Forelimb muscle (tissue), 1 donor: Measurements from ENCODE around the gene KRTAP12-1. TPM values are rescaled to one million over a fixed set of nuclear protein-coding genes. Genes with fewer than 3 reads are reported as not detected.
"Not testable (repeated sequence)": the region's sequence is repeated elsewhere in the genome, so short reads cannot be mapped to it uniquely, and the experiment has no call there.

Experiments
- DNase-seq: peaks from one replicate; pipeline ENCODE4 v3.0.0-alpha.2; 2013; ENCODE audit warnings: low read depth
- polyA plus RNA-seq: library from polyadenylated mRNA; unstranded; fragments of 120-200 nt; gene quantifications from one replicate; pipeline ENCODE4 v1.2.1, GENCODE V29; 2013; ENCODE audit not compliant: insufficient read length

Gene KRTAP12-1
- polyA plus RNA-seq, 1 donor = not detected

DNA sequence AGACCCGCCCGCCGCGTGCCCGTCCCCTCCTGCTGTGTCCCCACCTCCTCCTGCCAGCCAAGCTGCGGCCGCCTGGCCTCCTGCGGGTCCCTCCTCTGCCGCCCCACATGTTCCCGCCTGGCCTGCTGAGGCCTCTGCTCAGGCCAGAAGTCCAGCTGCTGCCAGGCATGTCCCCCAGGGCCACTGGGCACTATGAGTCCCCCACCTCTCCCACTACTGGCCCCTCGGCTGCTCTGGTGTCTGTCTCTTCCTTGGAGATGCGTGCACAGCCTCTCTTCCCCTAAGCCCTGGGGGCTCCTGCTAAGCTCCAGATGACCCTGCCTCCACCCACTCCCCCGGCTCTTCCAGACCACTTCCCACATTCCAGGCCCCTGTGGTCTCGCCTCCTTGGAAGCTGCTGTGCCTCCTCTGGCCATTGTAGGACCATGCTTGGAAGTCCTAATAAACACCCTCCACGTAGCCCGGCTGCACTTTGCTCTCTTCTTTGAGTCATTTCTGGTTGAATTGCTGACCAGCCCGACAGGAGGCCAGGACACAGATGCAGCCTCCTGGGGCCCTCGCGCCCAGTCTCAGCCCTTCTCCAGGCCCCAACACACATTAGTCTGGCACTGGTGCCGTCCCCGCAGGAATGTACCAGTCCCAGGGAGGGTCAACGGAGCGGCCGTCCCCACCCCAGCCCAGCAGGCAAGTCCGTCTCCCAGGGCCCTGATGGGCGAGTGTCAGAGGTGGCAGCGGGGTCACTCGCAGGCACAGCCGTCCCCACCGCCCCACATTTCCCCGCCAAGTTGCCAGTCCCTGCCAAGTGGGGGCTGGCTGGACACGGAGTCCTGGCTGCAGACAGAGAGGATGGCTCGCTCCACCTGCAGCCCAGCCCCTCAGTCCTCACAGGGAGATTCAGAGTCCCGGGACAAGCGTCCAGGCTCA lies 16.1 kb upstream of the KRTAP12-1 start:
- DNase-seq = no peak

DNA sequence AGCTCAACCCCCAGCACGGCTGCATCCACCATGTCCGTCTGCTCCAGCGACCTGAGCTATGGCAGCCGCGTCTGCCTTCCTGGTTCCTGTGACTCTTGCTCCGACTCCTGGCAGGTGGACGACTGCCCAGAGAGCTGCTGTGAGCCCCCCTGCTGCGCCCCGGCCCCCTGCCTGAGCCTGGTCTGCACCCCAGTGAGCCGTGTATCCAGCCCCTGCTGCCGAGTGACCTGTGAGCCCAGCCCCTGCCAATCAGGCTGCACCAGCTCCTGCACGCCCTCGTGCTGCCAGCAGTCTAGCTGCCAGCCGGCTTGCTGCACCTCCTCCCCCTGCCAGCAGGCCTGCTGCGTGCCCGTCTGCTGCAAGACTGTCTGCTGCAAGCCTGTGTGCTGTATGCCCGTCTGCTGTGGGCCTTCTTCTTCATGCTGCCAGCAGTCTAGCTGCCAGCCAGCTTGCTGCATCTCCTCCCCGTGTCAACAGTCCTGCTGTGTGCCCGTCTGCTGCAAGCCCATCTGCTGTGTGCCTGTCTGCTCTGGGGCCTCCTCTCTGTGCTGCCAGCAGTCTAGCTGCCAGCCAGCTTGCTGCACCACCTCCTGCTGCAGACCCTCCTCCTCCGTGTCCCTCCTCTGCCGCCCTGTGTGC lies 15.3 kb upstream of the KRTAP12-1 start, which contains the start of gene KRTAP10-12:
Gene KRTAP10-12, plus strand, starts transcription at position 1 of the 639 bp plus-strand sequence. Its CDS starts 30 bp downstream, at position 31.
- DNase-seq = not testable (repeated sequence)

DNA sequence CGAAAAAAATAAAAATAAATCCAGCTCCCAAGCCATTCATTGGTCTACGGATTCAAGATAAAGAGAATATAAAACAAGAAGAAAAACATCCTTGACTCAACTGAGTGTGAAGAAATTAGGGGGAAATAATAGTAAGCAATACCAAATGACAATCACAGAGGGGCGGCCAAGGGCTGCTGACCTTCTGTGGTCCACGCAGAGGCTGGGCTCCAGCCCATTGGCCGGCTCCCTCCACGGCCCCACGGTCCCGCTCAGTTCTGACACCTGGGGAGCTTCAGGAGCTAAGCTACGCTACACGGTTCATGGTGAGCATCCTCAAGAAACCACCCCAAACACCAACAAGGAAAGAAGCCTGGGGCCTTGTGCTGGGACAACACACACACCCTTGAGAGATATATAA lies 14.6 kb upstream of the KRTAP12-1 start:
- DNase-seq = no peak

DNA sequence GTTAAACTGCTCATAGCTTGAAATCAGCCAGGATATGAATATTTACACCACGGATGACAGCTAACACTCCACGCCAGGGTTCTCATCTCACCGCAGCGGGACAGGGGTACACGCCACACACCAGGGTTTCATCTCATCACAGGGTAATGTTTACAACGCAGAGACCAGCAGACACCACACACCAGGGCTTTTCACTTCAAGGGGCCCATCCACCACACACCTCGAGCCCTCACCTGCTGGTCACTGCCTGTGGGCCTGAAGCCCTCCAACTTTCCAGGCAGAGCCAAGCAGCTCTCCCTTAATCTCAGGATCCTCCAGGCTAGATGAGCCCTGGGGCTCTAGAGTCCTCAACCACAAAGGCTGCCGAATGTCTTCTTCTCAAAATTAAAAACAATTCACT lies 13.7 kb upstream of the KRTAP12-1 start:
- DNase-seq = no peak

DNA sequence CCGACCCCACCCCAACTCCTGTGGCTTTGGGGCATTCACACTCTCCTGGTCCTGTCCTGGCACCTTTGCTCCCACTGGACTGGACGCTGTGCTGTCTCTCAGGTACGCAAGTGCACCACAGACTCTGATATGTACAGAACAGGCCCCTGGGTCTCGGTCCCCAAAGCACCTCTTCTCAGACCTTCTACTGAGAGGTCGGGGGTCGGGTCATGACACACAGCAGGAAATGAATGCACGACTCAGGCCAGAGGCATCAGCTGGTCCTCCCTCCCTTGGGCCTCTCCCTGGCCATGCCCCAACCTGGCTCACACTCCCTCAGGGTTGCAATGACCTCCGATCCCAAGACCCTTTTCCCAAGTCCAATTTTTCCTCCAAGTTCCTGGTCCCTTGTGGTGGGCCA lies 13.2 kb upstream of the KRTAP12-1 start:
- DNase-seq = no peak

DNA sequence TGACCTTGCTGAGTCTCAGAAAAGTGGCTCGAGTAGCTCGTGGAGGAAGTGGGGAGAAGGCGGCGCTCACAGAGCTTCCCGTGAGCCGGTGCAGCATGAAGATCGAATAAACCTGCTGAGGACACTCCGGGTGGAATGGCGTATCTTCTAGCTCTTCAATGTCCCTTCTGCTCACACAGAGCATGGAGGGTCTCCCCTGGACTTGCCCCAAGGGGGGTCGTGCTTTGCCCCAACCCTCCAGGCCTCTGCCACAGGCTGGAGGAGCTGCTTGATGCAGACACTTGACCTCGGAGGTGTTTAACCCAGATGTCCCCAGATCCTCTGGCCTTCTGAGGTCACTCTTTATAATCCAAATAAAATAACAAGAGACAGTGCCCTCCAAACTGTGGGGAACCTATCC lies 12.8 kb upstream of the KRTAP12-1 start:
- no peak for DNase-seq

DNA sequence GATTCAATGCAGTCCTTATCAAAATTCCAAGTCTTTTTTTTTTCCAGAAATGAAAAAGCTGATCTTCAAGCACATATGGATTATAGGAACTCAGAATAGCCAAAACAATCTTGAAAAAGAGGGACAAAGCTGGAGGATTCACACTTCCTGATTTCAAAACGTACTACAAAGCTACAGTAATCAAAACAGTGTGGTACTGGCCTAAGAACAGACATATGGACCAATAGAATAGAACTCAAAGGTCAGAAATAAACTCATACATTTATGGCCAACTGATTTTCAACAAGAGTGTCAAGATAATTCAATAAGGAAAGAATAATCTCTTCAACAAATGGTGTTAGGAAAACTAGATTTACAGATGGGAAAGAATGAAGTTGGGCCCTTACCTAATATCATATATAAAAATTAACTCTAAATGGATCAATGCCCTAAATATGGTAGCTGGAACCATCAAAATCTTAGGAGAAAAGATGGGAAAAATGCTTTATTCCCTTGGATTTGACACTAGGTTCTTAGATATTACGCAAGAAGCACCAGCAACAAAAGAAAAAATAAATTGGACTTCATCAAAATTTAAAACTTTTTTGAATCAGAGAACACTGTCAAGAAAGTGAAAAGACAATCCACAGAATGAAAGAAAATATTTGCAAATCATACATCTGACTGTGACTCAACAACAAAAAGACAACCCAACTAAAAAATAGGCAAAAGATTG lies 11.0 kb upstream of the KRTAP12-1 start:
- no peak for DNase-seq

DNA sequence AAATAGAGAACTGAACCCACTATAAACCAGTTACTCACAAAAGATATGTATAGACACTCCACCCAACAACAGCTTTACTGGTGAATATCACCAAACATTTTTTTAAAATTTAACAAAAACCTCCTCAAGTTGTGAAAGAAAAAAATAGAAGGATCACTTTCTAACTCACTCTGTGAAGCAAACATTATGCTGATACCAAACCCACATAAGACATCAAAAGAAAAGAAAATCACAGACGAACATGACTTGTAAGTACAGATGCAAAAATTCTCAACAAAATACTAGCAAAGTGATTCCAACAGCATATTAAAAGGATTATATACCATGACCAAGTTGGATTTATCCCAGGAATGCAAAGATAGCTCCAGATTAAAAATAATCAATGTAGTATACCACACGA lies 9.7 kb upstream of the KRTAP12-1 start:
- no peak for DNase-seq

DNA sequence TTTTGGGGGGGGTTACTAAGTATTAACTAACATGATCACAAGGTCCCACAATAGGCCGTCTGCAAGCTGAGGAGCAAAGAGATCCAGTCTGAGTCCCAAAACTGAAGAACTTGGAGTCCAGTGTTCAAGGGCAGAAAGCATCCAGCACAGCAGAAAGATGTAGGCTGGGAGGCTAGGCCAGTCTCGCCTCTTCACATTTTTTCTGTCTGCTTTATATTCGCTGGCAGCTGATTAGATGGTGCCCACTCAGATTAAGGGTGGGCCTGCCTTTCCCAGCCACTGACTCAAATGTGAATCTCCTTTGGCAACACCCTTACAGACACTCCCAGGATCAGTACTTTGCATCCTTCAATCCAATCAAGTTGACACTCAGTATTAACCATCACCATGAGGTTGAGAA lies 7.8 kb upstream of the KRTAP12-1 start:
- DNase-seq = not testable (repeated sequence)

DNA sequence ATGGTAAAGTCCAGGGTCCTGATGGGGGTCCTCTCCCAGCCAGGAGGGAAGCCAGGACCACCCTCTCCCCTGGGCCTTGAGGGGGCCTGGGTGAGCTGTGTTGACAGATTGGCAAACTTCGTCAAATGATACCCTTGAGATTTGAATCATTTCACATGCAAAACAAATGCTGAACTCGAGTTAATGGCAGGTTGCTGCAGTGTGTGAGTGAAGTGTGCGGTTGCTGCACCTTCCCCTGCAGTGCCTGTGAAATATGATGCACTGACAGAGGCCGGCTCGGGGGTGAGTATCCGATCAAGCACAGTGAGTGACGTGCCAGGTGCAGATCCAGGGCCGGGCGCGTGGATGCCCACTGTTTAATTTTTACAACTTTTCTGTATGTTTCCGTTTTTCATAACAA lies 5.7 kb upstream of the KRTAP12-1 start:
- no peak for DNase-seq

DNA sequence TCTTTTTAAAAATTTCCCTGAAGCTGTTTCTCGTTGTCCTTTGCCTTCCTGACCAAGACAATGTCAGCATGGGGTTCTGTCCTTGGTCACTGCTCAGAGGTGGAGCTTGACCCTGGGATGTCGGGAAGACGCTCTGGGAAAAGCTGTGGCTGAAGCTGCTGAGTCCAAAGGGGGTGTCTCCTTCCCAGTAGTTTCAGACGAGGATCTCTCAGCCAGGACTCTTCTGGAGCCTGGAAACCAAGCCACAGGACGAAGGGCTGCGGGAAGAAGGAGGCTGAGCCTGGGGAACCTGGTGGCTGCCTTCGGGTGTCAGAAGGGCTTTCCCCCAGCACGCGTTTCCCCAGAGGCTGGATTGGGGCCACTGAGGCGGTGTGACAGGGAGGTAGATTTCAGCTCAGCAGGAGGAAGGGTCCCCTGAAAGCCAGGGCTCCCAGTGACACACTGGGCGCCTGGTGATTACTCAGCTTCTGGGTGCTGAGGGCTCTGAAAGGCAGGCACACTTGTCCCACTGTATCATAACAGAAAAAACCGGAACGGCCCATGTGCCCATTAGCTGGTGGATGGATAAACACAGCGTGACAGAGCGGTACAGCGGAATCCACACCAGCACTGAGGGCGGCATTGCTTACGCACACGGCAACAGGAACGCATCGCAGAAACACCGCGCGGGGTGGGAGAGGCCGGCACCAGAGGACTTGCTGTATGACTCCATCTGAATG lies 5.0 kb upstream of the KRTAP12-1 start:
- no peak for DNase-seq

DNA sequence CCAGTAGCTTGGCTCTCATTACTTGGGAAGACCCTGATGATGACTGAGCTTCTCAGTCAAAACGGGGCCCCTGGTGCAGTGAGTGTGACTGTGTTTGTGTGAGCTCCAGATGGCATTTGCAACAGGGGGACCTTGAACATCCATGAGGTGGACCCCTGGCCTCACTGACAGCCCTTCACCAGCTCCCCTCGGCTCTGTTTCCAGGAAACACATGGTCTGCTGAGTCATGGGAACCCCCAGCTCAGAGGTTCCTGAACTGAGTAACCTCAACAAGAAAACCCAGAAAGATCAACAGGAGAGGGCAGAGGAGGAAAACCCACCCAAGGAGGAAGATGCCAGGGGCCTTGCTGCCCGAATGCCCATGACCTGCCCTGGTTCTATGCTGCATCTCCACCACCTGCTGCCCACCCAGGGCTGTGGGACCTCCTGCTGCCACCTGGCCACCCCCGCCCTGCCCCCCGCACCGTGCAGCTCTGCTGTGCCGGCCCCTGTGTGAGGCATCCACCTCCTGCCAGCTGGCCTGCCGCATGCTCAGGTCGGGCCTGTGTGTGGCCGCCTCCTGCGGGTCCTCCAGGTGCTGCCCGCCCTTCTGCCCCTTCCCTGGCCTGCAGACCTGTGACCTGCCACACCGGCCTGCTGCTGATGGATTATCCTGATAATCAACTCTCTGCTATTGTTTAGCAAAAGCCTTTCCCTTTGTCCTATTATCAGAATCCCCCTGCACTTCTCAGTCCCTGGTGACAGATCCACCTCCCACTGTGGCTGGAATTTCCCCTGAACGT lies 4.2 kb upstream of the KRTAP12-1 start:
- no peak for DNase-seq

DNA sequence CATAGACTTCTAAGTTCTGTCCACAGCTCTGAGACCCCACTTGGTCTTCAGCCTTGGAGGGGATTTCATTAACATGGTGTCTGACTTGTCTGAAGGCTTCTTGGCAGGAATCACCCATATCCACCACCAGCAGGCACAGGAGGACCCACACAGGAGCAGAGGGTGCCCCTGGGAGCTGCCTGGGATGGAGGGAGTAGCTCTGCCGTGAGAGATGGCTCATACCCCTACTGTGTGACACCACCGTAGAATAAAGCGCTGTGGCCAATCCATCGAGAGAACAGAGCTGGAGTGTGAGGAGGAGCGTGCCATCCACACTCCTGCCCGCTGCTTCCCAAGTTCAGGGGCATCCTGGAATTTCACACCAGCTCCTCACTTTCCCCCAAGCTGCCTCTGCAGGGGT lies 3.1 kb upstream of the KRTAP12-1 start:
- not testable (repeated sequence) for DNase-seq

DNA sequence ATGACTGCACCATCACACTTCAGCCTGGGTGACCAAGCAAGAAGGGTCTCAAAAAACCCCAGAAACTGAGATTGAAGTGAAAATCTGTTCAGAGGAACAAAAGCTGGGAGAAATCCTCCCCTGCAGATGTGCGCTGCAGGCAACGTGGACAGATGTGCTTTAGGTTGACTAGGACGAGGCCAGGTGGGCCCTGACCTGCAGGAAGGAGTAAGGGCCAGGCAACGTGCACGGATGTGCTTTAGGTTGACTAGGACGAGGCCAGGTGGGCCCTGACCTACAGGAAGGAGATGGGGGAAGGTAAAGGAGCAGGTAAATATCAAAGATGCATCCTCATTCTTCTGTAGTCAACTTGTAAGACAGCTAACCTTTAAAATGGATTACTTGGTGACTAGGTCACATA lies 2.5 kb upstream of the KRTAP12-1 start:
- no peak for DNase-seq

DNA sequence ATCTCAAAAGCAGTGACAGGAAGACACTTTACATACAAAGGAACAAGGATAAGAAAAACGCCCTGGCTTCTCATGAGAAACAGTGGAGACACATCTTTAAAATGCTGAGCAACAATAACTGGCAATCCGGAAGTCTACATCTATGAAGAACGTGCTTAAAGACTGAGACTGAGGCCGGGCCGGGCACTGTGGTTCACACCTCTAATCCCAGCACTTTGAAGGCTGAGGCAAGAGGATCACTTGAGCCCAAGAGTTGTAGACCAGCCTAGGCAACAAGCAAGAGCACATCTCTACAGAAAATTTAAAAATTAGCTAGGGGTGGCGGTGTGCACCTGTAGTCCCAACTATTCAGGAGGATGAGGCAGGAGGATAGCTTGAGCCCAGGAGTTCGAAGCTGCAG lies 2.1 kb upstream of the KRTAP12-1 start:
- DNase-seq = no peak

DNA sequence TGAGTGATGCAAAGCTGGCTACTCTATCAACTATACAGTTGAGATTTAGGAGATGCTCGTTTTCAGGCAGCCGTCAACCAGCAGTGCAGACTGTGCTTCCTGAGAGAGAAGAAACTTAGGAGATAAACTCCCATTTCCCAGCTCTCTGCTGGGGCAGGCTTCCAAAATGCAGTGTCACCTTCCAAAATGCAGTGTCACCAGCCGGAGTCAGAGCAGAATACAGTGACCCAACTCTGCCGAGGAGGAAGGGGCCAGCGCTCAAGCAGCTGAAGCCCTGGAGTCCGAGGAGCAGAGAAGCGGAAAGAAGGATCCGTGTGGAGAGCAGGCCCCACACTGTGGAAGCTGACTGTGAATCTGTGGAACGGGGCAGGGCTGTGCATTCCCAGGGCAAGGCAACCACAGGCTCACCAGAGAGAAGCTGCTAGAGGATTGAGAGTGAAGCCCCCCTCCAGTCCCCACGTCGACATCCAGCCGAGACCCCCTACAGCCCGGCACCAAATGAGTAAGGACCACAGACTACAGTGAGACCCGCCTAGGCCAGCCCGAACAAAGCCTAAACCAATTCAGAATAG lies 703 bp upstream of the KRTAP12-1 start:
- no peak for DNase-seq

DNA sequence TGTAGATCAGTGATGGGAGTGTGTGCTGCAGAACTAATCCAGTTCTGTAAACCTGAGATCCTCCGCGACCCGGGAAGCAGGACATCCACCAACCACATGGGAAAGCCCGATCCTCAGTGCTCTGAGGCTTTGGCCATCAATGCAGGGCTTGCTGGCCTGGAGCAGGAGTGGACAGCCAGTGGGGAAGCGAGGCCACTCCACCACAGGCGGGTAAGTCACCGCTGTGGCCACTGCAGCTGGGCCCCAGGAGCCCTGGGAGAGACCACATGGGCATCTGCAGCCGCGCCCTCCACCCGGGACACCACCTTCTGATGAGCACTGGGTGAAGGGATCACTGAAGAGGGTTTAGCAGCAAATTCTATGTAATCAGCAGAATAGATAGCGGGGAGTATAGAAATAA lies 811 bp downstream of the KRTAP12-1 start:
- DNase-seq = no peak

DNA sequence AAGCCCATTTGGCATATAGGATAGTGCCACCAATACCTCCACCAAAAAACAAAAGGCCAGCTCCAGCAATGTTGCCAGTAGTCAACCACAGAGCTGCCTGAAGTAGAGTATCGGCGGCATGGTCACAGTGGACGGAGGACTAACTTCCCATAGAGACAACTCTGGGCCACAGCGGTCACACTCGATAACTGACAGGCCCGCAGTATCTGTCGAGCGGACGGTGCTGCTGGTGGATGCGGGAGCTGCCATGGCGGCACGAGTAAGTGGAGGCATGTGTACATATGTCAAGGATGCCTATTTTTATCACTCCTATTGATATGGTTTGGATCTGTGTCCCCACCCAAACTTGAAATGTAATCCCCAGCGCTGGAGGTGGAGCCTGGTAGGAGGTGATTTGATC lies 4.1 kb downstream of the KRTAP12-1 start:
- DNase-seq = no peak

DNA sequence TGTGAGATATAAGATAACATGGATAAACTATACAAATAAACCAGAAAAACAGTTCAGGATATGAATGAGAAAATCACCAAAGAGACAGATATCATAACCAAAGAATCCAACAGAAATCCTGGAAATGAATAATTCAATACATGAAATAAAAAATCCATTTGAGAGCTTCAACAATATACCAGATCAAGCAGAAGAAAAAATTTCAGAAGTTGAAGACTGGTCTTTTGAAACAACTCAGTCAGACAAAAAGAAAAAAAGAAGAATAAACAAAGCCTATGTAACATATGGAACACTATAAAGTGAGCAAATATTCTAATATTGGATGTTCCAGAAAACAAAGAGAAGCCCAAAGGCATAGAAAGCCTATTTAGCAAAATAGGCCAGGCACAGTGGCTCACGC lies 10.1 kb downstream of the KRTAP12-1 start:
- no peak for DNase-seq

DNA sequence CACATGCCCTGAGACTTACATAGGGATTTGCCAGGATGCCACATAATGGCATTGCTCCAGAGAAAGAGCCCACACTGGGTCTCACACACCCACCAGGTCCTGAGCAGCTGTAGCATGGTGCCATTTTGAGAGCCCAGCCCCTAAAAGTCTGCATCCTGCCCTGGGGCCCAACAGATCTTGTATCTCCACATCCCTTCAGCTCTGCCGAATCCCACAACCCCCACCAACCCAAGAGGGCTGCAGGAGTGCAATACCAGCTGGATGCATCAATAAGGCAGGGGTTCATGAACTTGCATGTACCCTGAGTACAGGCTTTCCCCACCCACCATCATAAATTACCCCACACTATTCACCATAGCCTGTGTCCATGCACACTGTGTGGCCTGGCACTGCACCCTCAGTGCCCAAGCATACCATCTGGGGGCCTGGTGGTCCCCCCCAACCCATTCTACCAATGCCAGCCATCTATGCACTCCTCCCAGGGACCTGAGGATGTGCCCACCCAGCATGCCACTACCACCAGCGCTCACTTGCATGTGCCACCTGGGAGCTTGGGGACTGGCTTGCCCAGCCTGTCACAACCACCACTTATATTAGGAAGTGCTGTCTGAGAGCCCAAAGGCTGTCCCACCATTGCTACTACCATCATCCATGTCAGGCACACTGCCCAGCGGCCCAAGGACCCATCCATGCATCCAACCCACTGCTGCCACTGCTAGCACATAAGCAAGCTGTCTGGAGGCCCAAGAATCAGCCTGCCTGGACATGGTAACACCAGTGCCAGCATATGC lies 11.1 kb downstream of the KRTAP12-1 start:
- no peak for DNase-seq
